Activated B cell treated with CpG ODN at 0.5 μM for 24 hours (primary cell): ENCODE results near the gene SLC5A2. TPM values are rescaled to one million over a fixed set of nuclear protein-coding genes. Genes with fewer than 3 reads are reported as not detected.

ENCODE experiments used
- ATAC-seq: fragments of 200-7000 bp; cut with Tn5 transposase; one replicate; pipeline ENCODE4 v1.10.0; 2021; ENCODE audit warnings: low read depth, mild to moderate bottlenecking, moderate library complexity
- CTCF ChIA-PET: fragments of 350-600 bp; sonication (Branson Sonifier 250); formaldehyde crosslinking; loops from one replicate; lab custom pipeline; 2021; ENCODE audit warnings: antibody characterized with exemption; lab: Charles Lee
- POLR2A ChIA-PET: fragments of 350-600 bp; sonication (Branson Sonifier 250); formaldehyde crosslinking; loops from one replicate; lab custom pipeline; 2021; ENCODE audit warnings: antibody characterized with exemption; lab: Charles Lee
- DNase-seq: peaks from one replicate; pipeline ENCODE4 v3.0.0; 2022
- H3K27ac Mint-ChIP-seq: one replicate; pipeline ENCODE4 v1.8.0; 2020; ENCODE audit warnings: mixed read lengths
- H3K27me3 Mint-ChIP-seq: one replicate; pipeline ENCODE4 v1.8.0; 2021; ENCODE audit warnings: mixed read lengths
- H3K36me3 Mint-ChIP-seq: one replicate; pipeline ENCODE4 v1.8.0; 2021; ENCODE audit warnings: low read depth, mixed read lengths
- H3K4me1 Mint-ChIP-seq: one replicate; pipeline ENCODE4 v1.8.0; 2021; ENCODE audit warnings: mixed read lengths
- H3K4me3 Mint-ChIP-seq: one replicate; pipeline ENCODE4 v1.8.0; 2020; ENCODE audit warnings: mild to moderate bottlenecking, mixed read lengths
- H3K9me3 Mint-ChIP-seq: one replicate; pipeline ENCODE4 v1.8.0; 2020; ENCODE audit warnings: mixed read lengths
- CTCF ChIP-seq: fragments of 200-600 bp; IDR thresholded peaks from one replicate; pipeline ENCODE4 v1.8.0; 2022; ENCODE audit warnings: antibody characterized with exemption, mild to moderate bottlenecking
- intact Hi-C: fragments of 100-400 bp; cut with micrococcal nuclease; formaldehyde crosslinking; loops from one replicate; pipeline ENCODE4 v1.15.1; 2024
- total RNA-seq: library from RNA; stranded (reverse); gene quantifications from 2 replicates; pipeline ENCODE4 v1.2.3, GENCODE V29; 2022

SLC5A2 gene
- total RNA-seq, 1 donor from 2014 or later: not detected

- ATAC-seq: no peak
- Mint-ChIP-seq H3K36me3 (no peaks in the 10 kb centered on the region), H3K9me3 (no peaks in the 10 kb centered on the region), H3K27me3 (peaks cover 30% of the 10 kb centered on the region), H3K4me1 (peaks cover 19% of the 10 kb centered on the region), H3K27ac (no peak overlapping the region), H3K4me3 (peak overlapping the region; percentile 58)
- no peak for DNase-seq
- no peak for TF ChIP-seq CTCF
- intact Hi-C loops: no loop called here
- ChIA-PET POLR2A (no interaction called here), CTCF (no interaction called here)
Measured at GRCh38 chr16:31529108-31529936, 46.4 kb downstream of the SLC5A2 start.

- Mint-ChIP-seq H3K36me3 (no peaks in the 10 kb centered on the region), H3K4me1 (peaks cover 19% of the 10 kb centered on the region), H3K27me3 (peaks cover 28% of the 10 kb centered on the region), H3K4me3 (peak overlapping the region; percentile 47), H3K9me3 (no peaks in the 10 kb centered on the region), H3K27ac (no peak overlapping the region)
- DNase-seq (no peak), ATAC-seq (no peak)
- intact Hi-C loops: no loop called here
- ChIA-PET CTCF (no interaction called here), POLR2A (no interaction called here)
- TF ChIP-seq CTCF: no peak
Measured at GRCh38 chr16:31529937-31530312, 47.0 kb downstream of the SLC5A2 start.

DNA sequence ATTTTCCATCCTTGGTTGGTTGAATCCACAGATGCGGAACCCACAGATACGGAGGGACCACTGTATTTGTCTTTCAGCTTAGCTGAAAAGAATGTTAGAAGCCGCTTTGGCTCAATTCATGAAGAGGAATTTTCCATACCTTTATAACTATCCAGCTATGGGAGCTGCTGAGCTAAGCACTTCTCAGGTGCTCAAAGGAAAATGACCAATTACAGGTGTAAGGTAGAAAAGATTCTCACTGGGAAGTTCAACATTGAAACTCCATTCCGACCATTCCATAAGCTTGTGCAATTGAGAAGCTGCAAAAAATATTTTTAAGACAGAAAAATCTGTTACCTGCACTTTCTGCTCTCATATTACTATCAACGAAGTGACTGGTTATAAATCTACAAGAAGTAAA lies 47.5 kb downstream of the SLC5A2 start:
- CTCF ChIA-PET: no interaction called here

DNA sequence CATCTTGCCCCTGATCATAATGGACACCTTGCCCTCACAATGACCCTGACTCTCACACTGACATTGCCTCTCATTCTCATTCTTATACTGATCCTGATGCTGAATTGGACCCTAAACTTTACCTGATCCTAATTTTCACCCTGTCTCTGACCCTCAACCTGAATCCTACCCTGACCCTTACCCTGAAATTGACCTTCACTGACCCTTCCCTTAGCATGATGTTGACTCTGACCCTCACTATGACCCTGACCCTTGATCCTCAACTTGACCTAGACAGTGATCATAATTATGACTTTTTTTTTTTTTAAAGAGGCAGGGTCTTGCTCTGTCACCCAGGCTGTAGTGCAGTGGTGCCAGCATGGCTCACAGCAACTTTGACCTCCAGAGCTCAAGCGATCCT lies 48.2 kb downstream of the SLC5A2 start:
- intact Hi-C loops: no loop called here
- H3K27ac Mint-ChIP-seq: no peak overlapping the region
- DNase-seq (no peak), ATAC-seq (no peak)
- POLR2A ChIA-PET: no interaction called here
- H3K27me3 Mint-ChIP-seq: peaks cover 33% of the 10 kb centered on the region
- CTCF ChIA-PET: no interaction called here
- H3K9me3 Mint-ChIP-seq: no peaks in the 10 kb centered on the region
- no peak overlapping the region for H3K4me3 Mint-ChIP-seq
- H3K36me3 Mint-ChIP-seq: no peaks in the 10 kb centered on the region
- TF ChIP-seq CTCF: no peak
- peaks cover 19% of the 10 kb centered on the region for H3K4me1 Mint-ChIP-seq

More for the DNA sequence above, 47.5 kb downstream of the SLC5A2 start:
- POLR2A ChIA-PET: no interaction called here
- DNase-seq (no peak), ATAC-seq (no peak)
- intact Hi-C loops: no loop called here
- H3K4me3 Mint-ChIP-seq: no peak overlapping the region
- H3K4me1 Mint-ChIP-seq: peaks cover 19% of the 10 kb centered on the region
- no peaks in the 10 kb centered on the region for H3K9me3 Mint-ChIP-seq
- H3K36me3 Mint-ChIP-seq: no peaks in the 10 kb centered on the region
- no peak overlapping the region for H3K27ac Mint-ChIP-seq
- TF ChIP-seq CTCF: no peak
- peaks cover 28% of the 10 kb centered on the region for H3K27me3 Mint-ChIP-seq

- no peak for TF ChIP-seq CTCF
- CTCF ChIA-PET: no interaction called here
- DNase-seq: no peak
- no peak overlapping the region for H3K4me3 Mint-ChIP-seq
- H3K36me3 Mint-ChIP-seq: no peaks in the 10 kb centered on the region
- no peak overlapping the region for H3K27ac Mint-ChIP-seq
- peaks cover 35% of the 10 kb centered on the region for H3K27me3 Mint-ChIP-seq
- ATAC-seq: no peak
- intact Hi-C loops: no loop called here
- H3K4me1 Mint-ChIP-seq: peaks cover 19% of the 10 kb centered on the region
- H3K9me3 Mint-ChIP-seq: no peaks in the 10 kb centered on the region
- POLR2A ChIA-PET: no interaction called here
Measured at GRCh38 chr16:31532120-31532519, 49.2 kb downstream of the SLC5A2 start.
